ENCODE results near the gene BEX1. TPM values are rescaled to one million over a fixed set of nuclear protein-coding genes. Genes with fewer than 3 reads are reported as not detected.

BEX1 gene
- total and polyA plus RNA-seq, 9 of the 15 experiments (the other 6 are each of a cell fraction or from before 2014, with no cell fraction given), result not detected

GRCh38 chrX:103066606-103067005 is 2.6 kb upstream of the BEX1 start (continued):
- TF ChIP-seq ZBTB12 (CRISPR knock-in tag; IDR thresholded peaks at IDR 0.05), result no peak

GRCh38 chrX:103063191-103063845 is 653 bp downstream of the BEX1 start:
- FAIRE-seq, result no peak
- no peak overlapping the region for H3K4me3 ChIP-seq
- TF ChIP-seq EHMT2 (IDR thresholded peaks at IDR 0.05), result peak; percentile 84
- TF ChIP-seq MIER1 (IDR thresholded peaks at IDR 0.05; ENCODE audit: low read depth), result peak; percentile 79
- TF ChIP-seq HCFC1 (IDR thresholded peaks at IDR 0.05; ENCODE audit: low read depth, low read length), result no peak
- TF ChIP-seq, protein P1, sequence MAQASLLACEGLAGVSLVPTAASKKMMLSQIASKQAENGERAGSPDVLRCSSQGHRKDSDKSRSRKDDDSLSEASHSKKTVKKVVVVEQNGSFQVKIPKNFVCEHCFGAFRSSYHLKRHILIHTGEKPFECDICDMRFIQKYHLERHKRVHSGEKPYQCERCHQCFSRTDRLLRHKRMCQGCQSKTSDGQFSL (CRISPR knock-in tag; IDR thresholded peaks at IDR 0.05), result no peak
- TF ChIP-seq, protein P1 (tag; IDR thresholded peaks at IDR 0.05), result peak in 1 of 2 experiments; percentile 40; a peak in 1 of 4 replicates
- TF ChIP-seq, protein P2, sequence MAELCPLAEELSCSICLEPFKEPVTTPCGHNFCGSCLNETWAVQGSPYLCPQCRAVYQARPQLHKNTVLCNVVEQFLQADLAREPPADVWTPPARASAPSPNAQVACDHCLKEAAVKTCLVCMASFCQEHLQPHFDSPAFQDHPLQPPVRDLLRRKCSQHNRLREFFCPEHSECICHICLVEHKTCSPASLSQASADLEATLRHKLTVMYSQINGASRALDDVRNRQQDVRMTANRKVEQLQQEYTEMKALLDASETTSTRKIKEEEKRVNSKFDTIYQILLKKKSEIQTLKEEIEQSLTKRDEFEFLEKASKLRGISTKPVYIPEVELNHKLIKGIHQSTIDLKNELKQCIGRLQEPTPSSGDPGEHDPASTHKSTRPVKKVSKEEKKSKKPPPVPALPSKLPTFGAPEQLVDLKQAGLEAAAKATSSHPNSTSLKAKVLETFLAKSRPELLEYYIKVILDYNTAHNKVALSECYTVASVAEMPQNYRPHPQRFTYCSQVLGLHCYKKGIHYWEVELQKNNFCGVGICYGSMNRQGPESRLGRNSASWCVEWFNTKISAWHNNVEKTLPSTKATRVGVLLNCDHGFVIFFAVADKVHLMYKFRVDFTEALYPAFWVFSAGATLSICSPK (IDR thresholded peaks at IDR 0.05; ENCODE audit: borderline replicate concordance), result no peak

More at GRCh38 chrX:103063191-103063845, 653 bp downstream of the BEX1 start:
- BruUV-seq (replicated peaks), result no TSS peak
- Histone ChIP-seq H3K4me2 (ENCODE audit: insufficient read depth, low read length) (no peak overlapping the region), H3K9me1 (ENCODE audit: control insufficient read depth, insufficient read depth, low read length) (no peaks in the 10 kb centered on the region), H3K4me1 (replicated peaks in 1 of 2; ENCODE audit: control insufficient read depth in 2 of 2, insufficient read depth in 2 of 2, low read length in 2 of 2) (peaks cover 0 to 8% of the 10 kb centered on the region in 2 experiments; a peak in 1 of 5 replicates), H3K9ac (ENCODE audit: insufficient read depth in 1 of 2, low read depth in 2 of 2, low read length in 2 of 2) (no peak overlapping the region), H3K27me3 (ENCODE audit: control insufficient read depth in 2 of 2, insufficient read depth in 2 of 2, low read length in 2 of 2) (peaks cover 0 to 3% of the 10 kb centered on the region in 2 experiments; a peak in 1 of 5 replicates), H2AFZ (ENCODE audit: low read depth, low read length) (no peak overlapping the region), H3K79me2 (ENCODE audit: control insufficient read depth, insufficient read depth, low read length) (no peaks in the 10 kb centered on the region), H3K9me3 (replicated peaks; ENCODE audit: control insufficient read depth, insufficient read depth, low read depth, low read length) (no peaks in the 10 kb centered on the region), H3K36me3 (ENCODE audit: control insufficient read depth, insufficient read depth, low read length) (no peaks in the 10 kb centered on the region), H3K27ac (ENCODE audit: extremely low read depth, low read depth, low read length) (no peak overlapping the region), H4K20me1 (replicated peaks; ENCODE audit: control insufficient read depth, insufficient read depth, low read length) (no peaks in the 10 kb centered on the region)
- in situ Hi-C loops (cut with MboI) (no loop called here), intact Hi-C loops (cut with micrococcal nuclease) (no loop called here)
- 24% methylated on average over 9 of the region's 34 CpGs for WGBS (ENCODE audit: insufficient coverage, low coverage, missing lambda C conversion rate)
- no peak for ATAC-seq
- CTCF ChIA-PET (ENCODE audit: low intra/inter-chr PET ratio), result no interaction called here
- DNase-seq (ENCODE audit: extremely low read depth in 1 of 4, low spot score in 3 of 4), result peak in 2 of 4 experiments; percentile 14 to 21
- POLR2A ChIA-PET, result no interaction called here
